OCI-LY7 (cell line): Measurements from ENCODE around the gene TLL2.
"Not testable (repeated sequence)": the region's sequence is repeated elsewhere in the genome, so short reads cannot be mapped to it uniquely, and the experiment has no call there.

Experiments used
- EZH2phosphoT487 ChIP-seq: fragments of 200-600 bp; sonication (generic); IDR thresholded peaks from 2 replicates; pipeline ENCODE4 v1.6.1; 2018; ENCODE audit warnings: low read depth, borderline replicate concordance, mild to moderate bottlenecking, mixed run types, antibody characterized with exemption, low read length, moderate library complexity, mixed read lengths
- TF ChIP-seq, protein P1 (sequence below): fragments of 200-600 bp; sonication (generic); conservative IDR thresholded peaks from 2 replicates; pipeline ENCODE4 v1.5.1; 2014; ENCODE audit warnings: mild to moderate bottlenecking, antibody characterized with exemption, low read length, moderate library complexity, mixed read lengths

- TF ChIP-seq, protein P1, sequence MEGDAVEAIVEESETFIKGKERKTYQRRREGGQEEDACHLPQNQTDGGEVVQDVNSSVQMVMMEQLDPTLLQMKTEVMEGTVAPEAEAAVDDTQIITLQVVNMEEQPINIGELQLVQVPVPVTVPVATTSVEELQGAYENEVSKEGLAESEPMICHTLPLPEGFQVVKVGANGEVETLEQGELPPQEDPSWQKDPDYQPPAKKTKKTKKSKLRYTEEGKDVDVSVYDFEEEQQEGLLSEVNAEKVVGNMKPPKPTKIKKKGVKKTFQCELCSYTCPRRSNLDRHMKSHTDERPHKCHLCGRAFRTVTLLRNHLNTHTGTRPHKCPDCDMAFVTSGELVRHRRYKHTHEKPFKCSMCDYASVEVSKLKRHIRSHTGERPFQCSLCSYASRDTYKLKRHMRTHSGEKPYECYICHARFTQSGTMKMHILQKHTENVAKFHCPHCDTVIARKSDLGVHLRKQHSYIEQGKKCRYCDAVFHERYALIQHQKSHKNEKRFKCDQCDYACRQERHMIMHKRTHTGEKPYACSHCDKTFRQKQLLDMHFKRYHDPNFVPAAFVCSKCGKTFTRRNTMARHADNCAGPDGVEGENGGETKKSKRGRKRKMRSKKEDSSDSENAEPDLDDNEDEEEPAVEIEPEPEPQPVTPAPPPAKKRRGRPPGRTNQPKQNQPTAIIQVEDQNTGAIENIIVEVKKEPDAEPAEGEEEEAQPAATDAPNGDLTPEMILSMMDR: not testable (repeated sequence)
- TF ChIP-seq EZH2phosphoT487: not testable (repeated sequence)
Observed at GRCh38 chr10:96545558-96545957, 31.8 kb upstream of the TLL2 start.
